B cell (primary cell): Measurements from ENCODE around the gene ATP5MK. TPM values are rescaled to one million over a fixed set of nuclear protein-coding genes. Genes with fewer than 3 reads are reported as not detected.

ENCODE experiments used
- ATAC-seq: fragments of 200-7000 bp; cut with Tn5 transposase; one replicate; pipeline ENCODE4 v1.10.0; 2021; ENCODE audit warnings: low read depth, mild to moderate bottlenecking, moderate number of reproducible peaks, moderate library complexity
- CTCF ChIA-PET: fragments of 350-600 bp; sonication (Branson Sonifier 250); formaldehyde crosslinking; loops from one replicate; lab custom pipeline; 2021; ENCODE audit warnings: antibody characterized with exemption, inconsistent platforms; lab: Charles Lee
- POLR2A ChIA-PET: fragments of 350-600 bp; sonication (Branson Sonifier 250); formaldehyde crosslinking; loops from one replicate; lab custom pipeline; 2021; ENCODE audit warnings: antibody characterized with exemption; lab: Charles Lee
- DNase-seq: peaks from one replicate; pipeline ENCODE4 v3.0.0; 2013
- H2AFZ ChIP-seq: 2 replicates; pipeline ENCODE4 v1.6.1; 2012; ENCODE audit warnings: mild to moderate bottlenecking, low read depth, low read length; ENCODE audit not compliant: insufficient read depth, poor library complexity, severe bottlenecking
- H3K27ac ChIP-seq, 2 donors: 1 replicate in 1 of 2; 2 replicates in 1 of 2; pipeline ENCODE4 v1.5.1; 2012 to 2013; ENCODE audit warnings: low read length in 2 of 2, mild to moderate bottlenecking in 2 of 2, moderate library complexity in 1 of 2
- H3K27me3 ChIP-seq, 4 experiments: fragments of 200-600 bp in 1 of 4; sonication (generic) in 1 of 4; replicated peaks in 1 of 4; 1 replicate in 2 of 4; 2 replicates in 2 of 4; pipeline versions ENCODE4 v1.6.1 to v1.7.0; 2013 to 2016; ENCODE audit warnings: low read length in 3 of 4, mild to moderate bottlenecking in 2 of 4, mixed read lengths in 1 of 4, moderate library complexity in 1 of 4; ENCODE audit not compliant: insufficient read depth in 4 of 4, control insufficient read depth in 3 of 4; ENCODE audit errors: control extremely low read depth in 1 of 4
- H3K36me3 ChIP-seq, 2 experiments: replicated peaks in 1 of 2; 1 replicate in 1 of 2; 2 replicates in 1 of 2; pipeline versions ENCODE4 v1.6.1 to v1.7.1; 2013; ENCODE audit warnings: low read length in 1 of 2; ENCODE audit not compliant: insufficient read depth in 2 of 2, control insufficient read depth in 1 of 2; ENCODE audit errors: control extremely low read depth in 1 of 2, extremely low read depth in 1 of 2
- H3K4me1 ChIP-seq, 2 donors: fragments of 200-600 bp in 1 of 2; sonication (generic) in 1 of 2; 1 replicate in 1 of 2; 2 replicates in 1 of 2; pipeline versions ENCODE4 v1.5.1 to v1.6.1; 2013 to 2017; ENCODE audit warnings: low read length in 2 of 2; ENCODE audit not compliant: control insufficient read depth in 2 of 2, insufficient read depth in 2 of 2
- H3K4me2 ChIP-seq: replicated peaks from 2 replicates; pipeline ENCODE3; 2012; ENCODE audit warnings: mild to moderate bottlenecking, low read depth, low read length; ENCODE audit not compliant: poor library complexity, severe bottlenecking
- H3K4me3 ChIP-seq, 5 experiments: fragments of 200-600 bp in 1 of 5; sonication (generic) in 1 of 5; 1 replicate in 3 of 5; 2 replicates in 2 of 5; pipeline versions ENCODE4 v1.5.1 to v1.7.0; 2011 to 2016; ENCODE audit warnings: low read length in 4 of 5, mild to moderate bottlenecking in 4 of 5, low read depth in 2 of 5, control low read depth in 1 of 5, moderate library complexity in 1 of 5; ENCODE audit not compliant: insufficient read depth in 1 of 5; ENCODE audit errors: control extremely low read depth in 1 of 5, extremely low read depth in 1 of 5
- H3K79me2 ChIP-seq: fragments of 200-600 bp; sonication (generic); one replicate; pipeline ENCODE4 v1.6.0; 2016; ENCODE audit warnings: low read length; ENCODE audit not compliant: control insufficient read depth, insufficient read depth
- H3K9ac ChIP-seq: fragments of 200-600 bp; sonication (generic); 2 replicates; pipeline ENCODE4 v1.6.1; 2017; ENCODE audit warnings: mild to moderate bottlenecking, low read length, moderate library complexity
- H3K9me3 ChIP-seq, 3 donors: one replicate each; pipeline versions ENCODE4 v1.6.1 to v1.7.1; 2013; ENCODE audit warnings: low read length in 2 of 3; ENCODE audit not compliant: control insufficient read depth in 2 of 3, insufficient read depth in 1 of 3; ENCODE audit errors: control extremely low read depth in 1 of 3
- H4K20me1 ChIP-seq: 2 replicates; pipeline ENCODE4 v1.6.0; 2012; ENCODE audit warnings: mild to moderate bottlenecking, low read length; ENCODE audit not compliant: insufficient read depth, control insufficient read depth, poor library complexity, severe bottlenecking
- H3K27ac Mint-ChIP-seq: one replicate; pipeline ENCODE4 v1.8.0; 2021; ENCODE audit warnings: mixed read lengths
- H3K27me3 Mint-ChIP-seq: one replicate; pipeline ENCODE4 v1.8.0; 2021; ENCODE audit warnings: mixed read lengths
- H3K4me1 Mint-ChIP-seq: one replicate; pipeline ENCODE4 v1.8.0; 2021; ENCODE audit warnings: mixed read lengths
- H3K4me3 Mint-ChIP-seq: one replicate; pipeline ENCODE4 v1.8.0; 2021; ENCODE audit warnings: mixed read lengths
- H3K9me3 Mint-ChIP-seq: one replicate; pipeline ENCODE4 v1.8.0; 2022; ENCODE audit warnings: mixed read lengths; ENCODE audit not compliant: insufficient read depth
- EZH2 ChIP-seq: IDR thresholded peaks from 2 replicates; pipeline ENCODE4 v1.6.1; 2012; ENCODE audit warnings: borderline replicate concordance, low read depth, mild to moderate bottlenecking, moderate library complexity, low read length; ENCODE audit not compliant: insufficient read depth, poor library complexity, severe bottlenecking
- WGBS: methylation state at CpG from one replicate; pipeline ENCODE4 v1.1.5; 2013; ENCODE audit warnings: missing lambda C conversion rate; ENCODE audit not compliant: insufficient coverage; 5-methylcytosine and 5-hydroxymethylcytosine counted together
- intact Hi-C: fragments of 100-400 bp; cut with micrococcal nuclease; formaldehyde crosslinking; loops from one replicate; pipeline ENCODE4 v1.10.0; 2022
- polyA plus RNA-seq: library from polyadenylated mRNA; depleted of rRNA; stranded (reverse); fragments of >200 nt; gene quantifications from 2 replicates; pipeline ENCODE4 v1.2.3, GENCODE V29; 2012
- total RNA-seq, 2 donors: library from RNA; stranded (reverse); fragments of 120-200 nt in 1 of 2; gene quantifications; 1 replicate in 1 of 2; 2 replicates in 1 of 2; pipeline versions ENCODE4 v1.2.3 to v1.2.4, GENCODE V29; 2013 to 2022
- TF ChIP-seq, protein P1 (sequence below): fragments of 200-600 bp; IDR thresholded peaks from one replicate; pipeline ENCODE4 v1.8.0; 2022; ENCODE audit warnings: antibody characterized with exemption, mild to moderate bottlenecking

ATP5MK gene
- total and polyA plus RNA-seq, 2 donors (not counting 1 experiment from before 2014, with no cell fraction given): 96.6 to 99.9 TPM

- Mint-ChIP-seq H3K27ac (no peak overlapping the region), H3K4me3 (no peak overlapping the region), H3K4me1 (no peaks in the 10 kb centered on the region), H3K9me3 (no peaks in the 10 kb centered on the region), H3K27me3 (no peaks in the 10 kb centered on the region)
- ATAC-seq (no peak), DNase-seq (no peak)
- ChIA-PET CTCF (interaction anchor here (0.9 to 1.3 kb wide), 4 partner anchors 8 to 52 kb away, joined by 3 to 4 read pairs (median 3); no protein-coding TSS in a partner anchor), POLR2A (no interaction called here)
- intact Hi-C loops: no loop called here
- TF ChIP-seq, protein P1, sequence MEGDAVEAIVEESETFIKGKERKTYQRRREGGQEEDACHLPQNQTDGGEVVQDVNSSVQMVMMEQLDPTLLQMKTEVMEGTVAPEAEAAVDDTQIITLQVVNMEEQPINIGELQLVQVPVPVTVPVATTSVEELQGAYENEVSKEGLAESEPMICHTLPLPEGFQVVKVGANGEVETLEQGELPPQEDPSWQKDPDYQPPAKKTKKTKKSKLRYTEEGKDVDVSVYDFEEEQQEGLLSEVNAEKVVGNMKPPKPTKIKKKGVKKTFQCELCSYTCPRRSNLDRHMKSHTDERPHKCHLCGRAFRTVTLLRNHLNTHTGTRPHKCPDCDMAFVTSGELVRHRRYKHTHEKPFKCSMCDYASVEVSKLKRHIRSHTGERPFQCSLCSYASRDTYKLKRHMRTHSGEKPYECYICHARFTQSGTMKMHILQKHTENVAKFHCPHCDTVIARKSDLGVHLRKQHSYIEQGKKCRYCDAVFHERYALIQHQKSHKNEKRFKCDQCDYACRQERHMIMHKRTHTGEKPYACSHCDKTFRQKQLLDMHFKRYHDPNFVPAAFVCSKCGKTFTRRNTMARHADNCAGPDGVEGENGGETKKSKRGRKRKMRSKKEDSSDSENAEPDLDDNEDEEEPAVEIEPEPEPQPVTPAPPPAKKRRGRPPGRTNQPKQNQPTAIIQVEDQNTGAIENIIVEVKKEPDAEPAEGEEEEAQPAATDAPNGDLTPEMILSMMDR: no peak
- no peak for TF ChIP-seq EZH2
- H3K4me3 ChIP-seq: no peak overlapping the region
- no peak overlapping the region for H3K9ac ChIP-seq
- H3K4me1 ChIP-seq: no peaks in the 10 kb centered on the region
- no peak overlapping the region for H3K27ac ChIP-seq
- H3K27me3 ChIP-seq: no peaks in the 10 kb centered on the region
- H2AFZ ChIP-seq: no peak overlapping the region
- H3K4me2 ChIP-seq: no peak overlapping the region
- WGBS: no CpG with 5 or more reads among the region's 2 CpGs
- no peaks in the 10 kb centered on the region for H3K79me2 ChIP-seq
- H4K20me1 ChIP-seq: no peaks in the 10 kb centered on the region
- no peaks in the 10 kb centered on the region for H3K9me3 ChIP-seq
- peaks cover 0 to 63% of the 10 kb centered on the region in 2 experiments for H3K36me3 ChIP-seq
Measured at GRCh38 chr10:103433858-103434257, 37.6 kb upstream of the ATP5MK start.

DNA sequence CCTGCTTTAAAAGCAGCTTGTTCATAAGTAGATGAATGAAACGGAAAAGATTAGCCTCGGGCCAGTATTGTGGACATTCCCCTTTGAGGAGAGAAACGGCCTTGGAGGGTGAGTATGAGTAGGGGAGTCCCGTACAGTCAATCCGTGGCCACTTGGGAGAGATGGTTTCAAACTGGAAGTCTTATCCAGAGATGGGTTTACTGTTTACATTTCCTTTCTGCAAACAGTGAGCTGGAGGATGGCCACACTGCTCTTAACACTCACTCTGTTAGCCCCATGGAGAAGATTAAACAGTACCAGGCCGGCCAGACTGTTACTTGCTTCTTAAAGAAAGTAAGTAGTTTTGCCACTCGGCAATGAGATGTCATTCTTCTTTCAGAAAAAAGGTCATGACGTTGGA lies 35.6 kb upstream of the ATP5MK start:
- no peak overlapping the region for H3K9ac ChIP-seq
- Mint-ChIP-seq H3K9me3 (no peaks in the 10 kb centered on the region), H3K4me3 (no peak overlapping the region), H3K27me3 (no peaks in the 10 kb centered on the region), H3K27ac (no peak overlapping the region), H3K4me1 (no peaks in the 10 kb centered on the region)
- ChIA-PET CTCF (interaction anchor here (1.8 kb wide), 1 partner anchor 51 kb away, joined by 4 read pairs; no protein-coding TSS in a partner anchor), POLR2A (no interaction called here)
- intact Hi-C loops: no loop called here
- peaks cover 0 to 56% of the 10 kb centered on the region in 2 experiments for H3K36me3 ChIP-seq
- WGBS: 95% methylated on average over 8 of the region's 8 CpGs
- no peaks in the 10 kb centered on the region for H3K79me2 ChIP-seq
- H3K4me2 ChIP-seq: no peak overlapping the region
- ATAC-seq (no peak), DNase-seq (no peak)
- H3K9me3 ChIP-seq: no peaks in the 10 kb centered on the region
- no peaks in the 10 kb centered on the region for H3K27me3 ChIP-seq
- H3K27ac ChIP-seq: no peak overlapping the region
- H3K4me3 ChIP-seq: no peak overlapping the region
- no peaks in the 10 kb centered on the region for H3K4me1 ChIP-seq
- H2AFZ ChIP-seq: no peak overlapping the region
- H4K20me1 ChIP-seq: no peaks in the 10 kb centered on the region
- TF ChIP-seq, protein P1: no peak
- no peak for TF ChIP-seq EZH2
